ENCODE measurements around the gene BTNL2. TPM values are rescaled to one million over a fixed set of nuclear protein-coding genes. Genes with fewer than 3 reads are reported as not detected.

BTNL2 gene
- total RNA-seq, 2 experiments from 2014 or later: not detected

DNA sequence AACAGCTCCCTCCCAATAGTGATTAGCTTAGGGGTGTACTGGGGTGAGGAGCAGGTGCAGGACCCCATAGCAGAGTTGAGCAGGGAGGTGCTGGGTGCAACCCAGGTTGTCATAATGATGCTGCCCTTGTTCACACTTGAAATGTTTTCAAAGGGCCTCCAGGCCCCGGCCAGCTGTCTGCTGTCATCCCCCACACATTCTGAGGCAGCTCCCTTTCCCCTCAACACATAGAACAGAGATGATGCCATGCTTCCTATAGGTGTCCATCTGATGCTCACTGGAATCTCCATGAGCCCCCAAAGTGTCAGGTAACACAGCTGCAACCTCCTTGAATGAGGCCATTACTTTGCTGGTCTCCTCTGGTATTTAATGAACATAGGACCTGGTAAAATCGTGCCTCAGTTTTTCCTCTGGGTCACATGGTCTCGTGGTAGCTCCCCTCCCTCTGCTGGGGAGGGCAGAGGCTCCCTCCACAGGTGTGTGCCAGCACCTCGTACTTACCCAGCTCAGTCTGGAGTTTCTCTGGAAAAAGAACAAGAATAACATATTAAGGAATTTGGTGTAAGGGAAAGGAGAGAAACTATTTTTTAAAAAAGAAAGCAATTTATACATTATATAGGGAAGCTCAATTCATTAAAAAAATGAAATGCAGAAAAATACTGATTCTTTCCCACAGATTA, 5.6 kb downstream of the BTNL2 start:
- TF ChIP-seq, protein P1, sequence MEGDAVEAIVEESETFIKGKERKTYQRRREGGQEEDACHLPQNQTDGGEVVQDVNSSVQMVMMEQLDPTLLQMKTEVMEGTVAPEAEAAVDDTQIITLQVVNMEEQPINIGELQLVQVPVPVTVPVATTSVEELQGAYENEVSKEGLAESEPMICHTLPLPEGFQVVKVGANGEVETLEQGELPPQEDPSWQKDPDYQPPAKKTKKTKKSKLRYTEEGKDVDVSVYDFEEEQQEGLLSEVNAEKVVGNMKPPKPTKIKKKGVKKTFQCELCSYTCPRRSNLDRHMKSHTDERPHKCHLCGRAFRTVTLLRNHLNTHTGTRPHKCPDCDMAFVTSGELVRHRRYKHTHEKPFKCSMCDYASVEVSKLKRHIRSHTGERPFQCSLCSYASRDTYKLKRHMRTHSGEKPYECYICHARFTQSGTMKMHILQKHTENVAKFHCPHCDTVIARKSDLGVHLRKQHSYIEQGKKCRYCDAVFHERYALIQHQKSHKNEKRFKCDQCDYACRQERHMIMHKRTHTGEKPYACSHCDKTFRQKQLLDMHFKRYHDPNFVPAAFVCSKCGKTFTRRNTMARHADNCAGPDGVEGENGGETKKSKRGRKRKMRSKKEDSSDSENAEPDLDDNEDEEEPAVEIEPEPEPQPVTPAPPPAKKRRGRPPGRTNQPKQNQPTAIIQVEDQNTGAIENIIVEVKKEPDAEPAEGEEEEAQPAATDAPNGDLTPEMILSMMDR (IDR thresholded peaks at IDR 0.05): no peak
- H3K4me3 Mint-ChIP-seq: no peak overlapping the region
- no peak overlapping the region for H3K27ac Mint-ChIP-seq
- intact Hi-C loops (cut with DNase I, micrococcal nuclease): no loop called here
- Histone ChIP-seq H3K27me3 (ENCODE audit: control insufficient read depth in 1 of 2, insufficient read depth in 2 of 2, low read length in 2 of 2) (peaks cover 7% of the 10 kb centered on the region in 2 experiments), H3K36me3 (ENCODE audit: insufficient read depth, low read length) (no peaks in the 10 kb centered on the region), H3K4me1 (ENCODE audit: insufficient read depth, low read length) (no peaks in the 10 kb centered on the region), H3K27ac (ENCODE audit: low read depth in 1 of 2, low read length in 2 of 2) (no peak overlapping the region), H3K9me3 (ENCODE audit: control insufficient read depth in 1 of 2, insufficient read depth in 1 of 2, low read length in 2 of 2) (no peaks in the 10 kb centered on the region), H3K4me3 (ENCODE audit: low read length) (no peak overlapping the region)
- H3K4me1 Mint-ChIP-seq (ENCODE audit: low read depth): no peaks in the 10 kb centered on the region
- H3K36me3 Mint-ChIP-seq (ENCODE audit: low read depth): no peaks in the 10 kb centered on the region
- no peak for DNase-seq
- no peaks in the 10 kb centered on the region for H3K9me3 Mint-ChIP-seq
- ChIA-PET POLR2A (no interaction called here), CTCF (interaction anchor here (0.8 kb wide), 1 partner anchor 12 kb away, joined by 3 read pairs; no protein-coding TSS in a partner anchor)
- ATAC-seq (ENCODE audit: poor library complexity): no peak
- peaks cover 30% of the 10 kb centered on the region for H3K27me3 Mint-ChIP-seq

- no peak for DNase-seq
- H3K36me3 Mint-ChIP-seq (ENCODE audit: low read depth): no peaks in the 10 kb centered on the region
- peaks cover 18% of the 10 kb centered on the region for H3K27me3 Mint-ChIP-seq
- ATAC-seq (ENCODE audit: poor library complexity): no peak
- no peaks in the 10 kb centered on the region for H3K4me1 Mint-ChIP-seq (ENCODE audit: low read depth)
- H3K27ac Mint-ChIP-seq: no peak overlapping the region
- Histone ChIP-seq H3K27ac (ENCODE audit: low read depth in 1 of 2, low read length in 2 of 2) (no peak overlapping the region), H3K4me1 (ENCODE audit: insufficient read depth, low read length) (no peaks in the 10 kb centered on the region), H3K27me3 (ENCODE audit: control insufficient read depth in 1 of 2, insufficient read depth in 2 of 2, low read length in 2 of 2) (no peaks in the 10 kb centered on the region), H3K4me3 (ENCODE audit: low read length) (no peak overlapping the region), H3K36me3 (ENCODE audit: insufficient read depth, low read length) (no peaks in the 10 kb centered on the region), H3K9me3 (ENCODE audit: control insufficient read depth in 1 of 2, insufficient read depth in 1 of 2, low read length in 2 of 2) (no peaks in the 10 kb centered on the region)
- CTCF ChIA-PET: no interaction called here
- TF ChIP-seq, protein P1 (IDR thresholded peaks at IDR 0.05): no peak
- intact Hi-C loops (cut with DNase I, micrococcal nuclease): no loop called here
- POLR2A ChIA-PET: no interaction called here
- H3K9me3 Mint-ChIP-seq: no peaks in the 10 kb centered on the region
- H3K4me3 Mint-ChIP-seq: no peak overlapping the region
Measured at GRCh38 chr6:32397252-32397920, 9.6 kb downstream of the BTNL2 start.

- Histone ChIP-seq H3K27me3 (ENCODE audit: control insufficient read depth in 1 of 2, insufficient read depth in 2 of 2, low read length in 2 of 2) (no peaks in the 10 kb centered on the region), H3K9me3 (ENCODE audit: control insufficient read depth in 1 of 2, insufficient read depth in 1 of 2, low read length in 2 of 2) (no peaks in the 10 kb centered on the region), H3K4me1 (ENCODE audit: insufficient read depth, low read length) (no peaks in the 10 kb centered on the region), H3K36me3 (ENCODE audit: insufficient read depth, low read length) (no peaks in the 10 kb centered on the region), H3K27ac (ENCODE audit: low read depth in 1 of 2, low read length in 2 of 2) (no peak overlapping the region), H3K4me3 (ENCODE audit: low read length) (no peak overlapping the region)
- no peak overlapping the region for H3K4me3 Mint-ChIP-seq
- no peaks in the 10 kb centered on the region for H3K4me1 Mint-ChIP-seq (ENCODE audit: low read depth)
- TF ChIP-seq, protein P1 (IDR thresholded peaks at IDR 0.05): no peak
- intact Hi-C loops (cut with DNase I, micrococcal nuclease): no loop called here
- ChIA-PET CTCF (no interaction called here), POLR2A (no interaction called here)
- H3K9me3 Mint-ChIP-seq: no peaks in the 10 kb centered on the region
- ATAC-seq (ENCODE audit: poor library complexity) (no peak), DNase-seq (no peak)
- H3K27ac Mint-ChIP-seq: no peak overlapping the region
- H3K36me3 Mint-ChIP-seq (ENCODE audit: low read depth): no peaks in the 10 kb centered on the region
- H3K27me3 Mint-ChIP-seq: peaks cover 18% of the 10 kb centered on the region
Measured at GRCh38 chr6:32396028-32396427, 11.0 kb downstream of the BTNL2 start.
